PC-3 (cell line): ENCODE measurements around the gene SCUBE3.

ENCODE experiments used
- EZH2 ChIP-seq: fragments of 300-600 bp; sonication (generic); IDR thresholded peaks from one replicate; pipeline ENCODE4 v1.6.1; 2017; ENCODE audit warnings: antibody characterized with exemption, mild to moderate bottlenecking, low read length; ENCODE audit not compliant: unreplicated experiment
- TF ChIP-seq, protein P1 (sequence below): fragments of 300-600 bp; sonication (generic); conservative IDR thresholded peaks from 2 replicates; pipeline ENCODE4 v1.5.1; 2017; ENCODE audit warnings: antibody characterized with exemption, low read depth, mild to moderate bottlenecking, low read length

DNA sequence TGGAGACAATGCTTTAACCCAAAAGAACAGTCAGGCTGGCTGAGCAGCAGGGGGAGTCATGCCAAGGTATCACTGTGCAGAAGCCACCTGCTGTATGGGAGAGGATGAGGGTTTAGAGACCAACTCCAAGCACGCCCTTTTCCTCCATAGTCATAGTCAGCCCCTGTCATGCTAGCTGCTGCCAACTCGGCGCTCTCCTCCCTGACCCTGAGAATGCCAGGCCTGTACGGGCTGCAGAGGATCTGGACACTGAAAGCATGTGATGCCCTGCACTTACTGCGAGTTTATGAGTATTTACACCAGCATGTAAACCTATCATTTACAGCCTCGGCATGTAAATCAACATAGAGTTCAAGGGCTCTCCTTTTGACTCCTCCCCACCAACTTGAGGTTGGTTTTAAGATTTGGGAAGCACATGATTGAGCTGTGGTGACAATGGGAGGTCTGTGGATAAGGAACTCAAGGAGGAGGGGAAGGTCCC lies 11.7 kb upstream of the SCUBE3 start:
- TF ChIP-seq, protein P1, sequence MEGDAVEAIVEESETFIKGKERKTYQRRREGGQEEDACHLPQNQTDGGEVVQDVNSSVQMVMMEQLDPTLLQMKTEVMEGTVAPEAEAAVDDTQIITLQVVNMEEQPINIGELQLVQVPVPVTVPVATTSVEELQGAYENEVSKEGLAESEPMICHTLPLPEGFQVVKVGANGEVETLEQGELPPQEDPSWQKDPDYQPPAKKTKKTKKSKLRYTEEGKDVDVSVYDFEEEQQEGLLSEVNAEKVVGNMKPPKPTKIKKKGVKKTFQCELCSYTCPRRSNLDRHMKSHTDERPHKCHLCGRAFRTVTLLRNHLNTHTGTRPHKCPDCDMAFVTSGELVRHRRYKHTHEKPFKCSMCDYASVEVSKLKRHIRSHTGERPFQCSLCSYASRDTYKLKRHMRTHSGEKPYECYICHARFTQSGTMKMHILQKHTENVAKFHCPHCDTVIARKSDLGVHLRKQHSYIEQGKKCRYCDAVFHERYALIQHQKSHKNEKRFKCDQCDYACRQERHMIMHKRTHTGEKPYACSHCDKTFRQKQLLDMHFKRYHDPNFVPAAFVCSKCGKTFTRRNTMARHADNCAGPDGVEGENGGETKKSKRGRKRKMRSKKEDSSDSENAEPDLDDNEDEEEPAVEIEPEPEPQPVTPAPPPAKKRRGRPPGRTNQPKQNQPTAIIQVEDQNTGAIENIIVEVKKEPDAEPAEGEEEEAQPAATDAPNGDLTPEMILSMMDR, result peak; percentile 36; the same call in 1 of the 2 replicates
- no peak for TF ChIP-seq EZH2
